ENCODE data around the gene PIP4K2A.

DNA sequence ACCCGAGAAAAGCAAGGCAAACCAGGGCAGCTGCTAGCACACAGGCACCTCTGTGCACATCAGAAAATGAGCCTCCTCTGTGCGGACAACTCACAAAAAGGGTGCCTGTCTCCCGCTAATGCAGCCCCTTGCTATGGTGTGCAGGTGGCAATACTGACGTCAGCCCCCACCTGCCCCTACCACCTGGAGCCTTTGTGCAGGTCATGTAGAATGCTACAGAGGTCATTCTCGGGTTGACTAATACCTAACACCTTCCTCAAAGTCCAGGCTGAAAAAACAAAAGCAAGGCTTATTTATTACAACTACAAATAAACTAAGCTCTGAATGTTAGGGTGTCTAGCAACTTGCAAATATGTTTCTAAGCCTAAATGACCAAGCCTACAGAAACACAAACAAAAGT, 13.9 kb downstream of the PIP4K2A start:
- no peak for TF ChIP-seq CTCF (conservative IDR thresholded peaks at IDR 0.05)
- no peak for TF ChIP-seq EZH2 (IDR thresholded peaks at IDR 0.05; ENCODE audit: low read depth)
